K562 (cell line): ENCODE measurements around the gene UNC119B. TPM values are rescaled to one million over a fixed set of nuclear protein-coding genes. Genes with fewer than 3 reads are reported as not detected.

Source experiments
- ATAC-seq: fragments of 200-7000 bp; cut with Tn5 transposase; 3 replicates; pipeline ENCODE4 v1.9.1; 2020; ENCODE audit warnings: moderate library complexity
- BruUV-seq: library from RNA; stranded (reverse); fragments of 400-500 nt; replicated peaks from 2 replicates; lab custom pipeline; 2021; lab: Mats Ljungman, UMichigan
- CTCF ChIA-PET: fragments of 300-600 bp; formaldehyde crosslinking; extraction: SDS; loops from one replicate; lab custom pipeline; 2021; ENCODE audit warnings: low intra/inter-chr PET ratio; lab: Yijun Ruan, JAX
- POLR2A ChIA-PET: fragments of 300-600, 350-650 bp; sonication (Branson Sonifier 250); formaldehyde crosslinking; extraction: SDS; loops from one replicate; lab custom pipeline; 2021; ENCODE audit warnings: antibody characterized with exemption, inconsistent platforms; lab: Yijun Ruan, JAX
- DNase-seq, 4 experiments: peaks; one replicate each; pipeline versions ENCODE4 v3.0.0 to v3.0.0-alpha.2; 2011 to 2018; ENCODE audit warnings: low spot score in 3 of 4, mixed read lengths in 3 of 4; ENCODE audit errors: extremely low read depth in 1 of 4
- FAIRE-seq: peaks from 2 replicates; lab custom pipeline; 2011; peaks lifted over from hg19 to GRCh38; lab: Jason Lieb, UNC
- H2AFZ ChIP-seq: 2 replicates; pipeline ENCODE4 v1.6.0; 2011; ENCODE audit warnings: low read depth, low read length, control low read depth, inconsistent platforms
- H3K27ac ChIP-seq: fragments of 200-600 bp; 3 replicates; pipeline ENCODE4 v1.8.0; 2011; ENCODE audit warnings: low read depth, mild to moderate bottlenecking, control low read depth, inconsistent platforms, low read length, moderate library complexity, mixed read lengths; ENCODE audit errors: extremely low read depth
- H3K27me3 ChIP-seq, 2 experiments: fragments of 300-600 bp in 1 of 2; 2 replicates in 1 of 2; 3 replicates in 1 of 2; pipeline versions ENCODE4 v1.6.0 to v1.8.0; 2011; ENCODE audit warnings: inconsistent platforms in 2 of 2, low read length in 2 of 2, mild to moderate bottlenecking in 1 of 2, mixed read lengths in 1 of 2, moderate library complexity in 1 of 2; ENCODE audit not compliant: control insufficient read depth in 2 of 2, insufficient read depth in 2 of 2
- H3K36me3 ChIP-seq: fragments of 300-600 bp; 3 replicates; pipeline ENCODE4 v1.8.0; 2011; ENCODE audit warnings: mild to moderate bottlenecking, low read length, inconsistent platforms; ENCODE audit not compliant: control insufficient read depth, insufficient read depth
- H3K4me1 ChIP-seq, 2 experiments: fragments of 200-600 bp in 1 of 2; replicated peaks in 1 of 2; 2 replicates in 1 of 2; 3 replicates in 1 of 2; pipeline versions ENCODE4 v1.5.1 to v1.8.0; 2011; ENCODE audit warnings: inconsistent platforms in 2 of 2, low read length in 2 of 2, mild to moderate bottlenecking in 1 of 2, mixed read lengths in 1 of 2, moderate library complexity in 1 of 2; ENCODE audit not compliant: control insufficient read depth in 2 of 2, insufficient read depth in 2 of 2
- H3K4me2 ChIP-seq: 2 replicates; pipeline ENCODE4 v1.6.1; 2011; ENCODE audit warnings: low read length, control low read depth, inconsistent platforms, mixed read lengths; ENCODE audit not compliant: insufficient read depth
- H3K4me3 ChIP-seq: fragments of 200-600 bp; sonication (generic), shearing (Covaris generic); 2 replicates; pipeline ENCODE4 v1.5.1; 2016; ENCODE audit warnings: control low read depth, inconsistent platforms
- H3K79me2 ChIP-seq: fragments of 200-600 bp; 3 replicates; pipeline ENCODE4 v1.8.0; 2011; ENCODE audit warnings: low read length, inconsistent platforms; ENCODE audit not compliant: control insufficient read depth, insufficient read depth
- H3K9ac ChIP-seq, 2 experiments: 2 replicates each; pipeline versions ENCODE4 v1.6.0 to v1.6.1; 2011; ENCODE audit warnings: low read depth in 2 of 2, low read length in 2 of 2, control low read depth in 1 of 2, inconsistent platforms in 1 of 2, mild to moderate bottlenecking in 1 of 2, mixed read lengths in 1 of 2; ENCODE audit not compliant: insufficient read depth in 1 of 2
- H3K9me1 ChIP-seq: one replicate; pipeline ENCODE4 v1.6.0; 2011; ENCODE audit warnings: inconsistent platforms, mild to moderate bottlenecking, low read length, moderate library complexity; ENCODE audit not compliant: control insufficient read depth, insufficient read depth
- H3K9me3 ChIP-seq: replicated peaks from 2 replicates; pipeline ENCODE4 v1.5.1; 2011; ENCODE audit warnings: low read depth, low read length, inconsistent platforms; ENCODE audit not compliant: control insufficient read depth, insufficient read depth
- H4K20me1 ChIP-seq: replicated peaks from 2 replicates; pipeline ENCODE4 v1.6.1; 2011; ENCODE audit warnings: low read length, inconsistent platforms, mixed read lengths; ENCODE audit not compliant: control insufficient read depth, insufficient read depth
- ATF4 ChIP-seq: fragments of 450-650 bp; formaldehyde crosslinking; IDR thresholded peaks from 2 replicates; pipeline ENCODE4 v1.4.0; 2022; ENCODE audit warnings: mild to moderate bottlenecking, moderate library complexity
- BMI1 ChIP-seq: fragments of 150-350 bp; IDR thresholded peaks from 2 replicates; pipeline ENCODE4 v1.6.1; 2014; ENCODE audit warnings: low read length
- CBFA2T3 ChIP-seq: fragments of 450-650 bp; IDR thresholded peaks from 2 replicates; pipeline ENCODE4 v1.6.1; 2017
- CBX2 ChIP-seq: fragments of 200-600 bp; sonication (generic); IDR thresholded peaks from one replicate; pipeline ENCODE4 v1.6.1; 2012; ENCODE audit warnings: mild to moderate bottlenecking, low read length, inconsistent platforms; ENCODE audit not compliant: insufficient read depth, poor library complexity, severe bottlenecking
- CBX3 ChIP-seq, 2 experiments: IDR thresholded peaks; 1 replicate in 1 of 2; 2 replicates in 1 of 2; pipeline ENCODE4 v1.6.1; 2012; ENCODE audit warnings: inconsistent platforms in 2 of 2, low read length in 2 of 2, borderline replicate concordance in 1 of 2, control low read depth in 1 of 2
- CGGBP1 ChIP-seq: fragments of 250-450 bp; sonication (Bioruptor Pico); IDR thresholded peaks from 2 replicates; pipeline ENCODE4 v1.9.0; 2021; ENCODE audit warnings: mild to moderate bottlenecking
- FOXJ2 ChIP-seq: fragments of 200-800 bp; sonication (Bioruptor generic); IDR thresholded peaks from 2 replicates; pipeline ENCODE4 v1.6.1; 2016; ENCODE audit warnings: missing genetic modification characterization, missing compliant biosample characterization
- FOXP4 ChIP-seq: sonication (generic); formaldehyde crosslinking; IDR thresholded peaks from 2 replicates; pipeline ENCODE4 v1.8.0; 2022; ENCODE audit warnings: mild to moderate bottlenecking, missing genetic modification reagents, borderline replicate concordance
- GATA2 ChIP-seq: sonication (generic); formaldehyde crosslinking; IDR thresholded peaks from 2 replicates; pipeline ENCODE4 v1.4.0; 2020; ENCODE audit warnings: mild to moderate bottlenecking, missing genetic modification reagents
- PCBP2 ChIP-seq: fragments of 200-400 bp; formaldehyde crosslinking; IDR thresholded peaks from 2 replicates; pipeline ENCODE4 v1.6.1; 2018; ENCODE audit warnings: low read length, low read depth, mild to moderate bottlenecking, moderate library complexity; ENCODE audit not compliant: poor library complexity, severe bottlenecking
- SAFB2 ChIP-seq: fragments of 200-400 bp; formaldehyde crosslinking; IDR thresholded peaks from 2 replicates; pipeline ENCODE4 v1.6.1; 2018; ENCODE audit warnings: borderline replicate concordance, low read length, low read depth, moderate library complexity; ENCODE audit not compliant: severe bottlenecking
- TCF3 ChIP-seq: sonication (generic); formaldehyde crosslinking; IDR thresholded peaks from 2 replicates; pipeline ENCODE4 v1.4.0; 2020; ENCODE audit warnings: mild to moderate bottlenecking, missing genetic modification reagents
- ZEB2 ChIP-seq: fragments of 450-650 bp; IDR thresholded peaks from 2 replicates; pipeline ENCODE4 v1.6.1; 2016
- ZNF175 ChIP-seq: fragments of 200-800 bp; sonication (Bioruptor generic); IDR thresholded peaks from 2 replicates; pipeline ENCODE4 v1.6.1; 2016; ENCODE audit warnings: low read depth, mild to moderate bottlenecking, missing genetic modification characterization, missing compliant biosample characterization
- ZNF232 ChIP-seq: sonication (generic); formaldehyde crosslinking; IDR thresholded peaks from 2 replicates; pipeline ENCODE4 v1.8.0; 2022; ENCODE audit warnings: mild to moderate bottlenecking, missing genetic modification reagents
- ZNF408 ChIP-seq: fragments of 250-450 bp; sonication (Bioruptor Pico); IDR thresholded peaks from 2 replicates; pipeline ENCODE4 v1.4.0; 2020; ENCODE audit warnings: low read depth, mild to moderate bottlenecking, moderate library complexity
- ZNF445 ChIP-seq: fragments of 250-450 bp; sonication (Bioruptor Pico); IDR thresholded peaks from 2 replicates; pipeline ENCODE4 v1.4.0; 2020; ENCODE audit warnings: low read depth, mild to moderate bottlenecking, moderate library complexity
- ZNF76 ChIP-seq: fragments of 250-450 bp; sonication (Bioruptor Pico); IDR thresholded peaks from 2 replicates; pipeline ENCODE4 v1.4.0; 2020; ENCODE audit warnings: mild to moderate bottlenecking, moderate library complexity, borderline replicate concordance
- ZNF764 ChIP-seq: fragments of 250-450 bp; sonication (Bioruptor Pico); IDR thresholded peaks from 2 replicates; pipeline ENCODE4 v1.4.0; 2020; ENCODE audit warnings: low read depth, mild to moderate bottlenecking, moderate library complexity
- ZSCAN32 ChIP-seq: fragments of 450-650 bp; formaldehyde crosslinking; IDR thresholded peaks from 2 replicates; pipeline ENCODE4 v1.4.0; 2020; ENCODE audit warnings: mild to moderate bottlenecking, moderate library complexity
- WGBS: fragments of 100-300 bp; shearing (Covaris generic); methylation state at CpG from one replicate; pipeline ENCODE4 v1.1.6; 2016; ENCODE audit warnings: low coverage, mixed read lengths; ENCODE audit not compliant: insufficient coverage; ENCODE audit errors: missing lambda C conversion rate; 5-methylcytosine and 5-hydroxymethylcytosine counted together
- in situ Hi-C: fragments of 300-500 bp; cut with MboI; formaldehyde crosslinking; loops from 4 replicates; pipeline ENCODE4 v1.15.0; 2018; ENCODE audit warnings: inconsistent platforms, mixed read lengths
- intact Hi-C: fragments of 100-400 bp; cut with micrococcal nuclease; formaldehyde crosslinking; loops from 2 replicates; pipeline ENCODE4 v1.14.2; 2022
- polyA plus RNA-seq, 8 experiments: library from polyadenylated mRNA; depleted of rRNA in 4 of 8; stranded (reverse) in 5 of 8; unstranded in 3 of 8; fragments of >200 nt; fragmentation: Nextera tagmentation in 2 of 8; fragmentation: Illumina TruSeq in 1 of 8; extraction: Ambion mirVana in 2 of 8; extraction: Trizol in 1 of 8; gene quantifications; 2 replicates each; pipeline versions ENCODE4 v1.2.1 to v1.2.3, GENCODE V29; 2011 to 2014; ENCODE audit warnings: inconsistent platforms in 1 of 8, missing spikeins in 1 of 8
- total RNA-seq, 7 experiments: library from RNA; depleted of rRNA in 6 of 7; stranded (reverse); fragments of >200 nt in 6 of 7; fragmentation: Illumina TruSeq in 2 of 7; extraction: Trizol in 2 of 7; gene quantifications; 2 replicates each; pipeline versions ENCODE4 v1.2.1 to v1.2.3, GENCODE V29; 2011 to 2021; ENCODE audit warnings: low replicate concordance in 1 of 7

UNC119B gene
- total and polyA plus RNA-seq, 9 of the 15 experiments (the other 6 are each of a cell fraction or from before 2014, with no cell fraction given): 4.0 to 34.5 (median 15.1) TPM

GRCh38 chr12:120720987-120721801, 10.9 kb downstream of the UNC119B start:
- POLR2A ChIA-PET: interaction anchor here (0.5 to 2.4 kb wide), 11 partner anchors 9 to 520 kb away, joined by 3 to 22 read pairs (median 3); partner anchors contain the start of genes RNU4-1, RNU4-2, RPLP0 and UNC119B
- H3K4me3 ChIP-seq: no peak overlapping the region
- no peak overlapping the region for H2AFZ ChIP-seq
- WGBS: 71% methylated on average over 10 of the region's 10 CpGs
- H3K27me3 ChIP-seq: no peaks in the 10 kb centered on the region
- H4K20me1 ChIP-seq: peaks cover 8% of the 10 kb centered on the region; the same call in 1 of the 2 replicates
- peak overlapping the region in 1 of 2 experiments; percentile 53; a peak in 1 of 4 replicates for H3K9ac ChIP-seq
- no peaks in the 10 kb centered on the region for H3K9me3 ChIP-seq
- in situ Hi-C loops (no loop called here), intact Hi-C loops (no loop called here)
- H3K4me2 ChIP-seq: no peak overlapping the region; the same call in 1 of the 2 replicates
- no peak for ATAC-seq
- peak overlapping the region; percentile 58; the same call in 2 of the 3 replicates for H3K27ac ChIP-seq
- no peaks in the 10 kb centered on the region for H3K9me1 ChIP-seq
- FAIRE-seq: no peak
- peaks cover 70% of the 10 kb centered on the region for H3K36me3 ChIP-seq
- DNase-seq: no peak
- no TSS peak for BruUV-seq
- H3K79me2 ChIP-seq: peaks cover 5% of the 10 kb centered on the region
- CTCF ChIA-PET: no interaction called here
- peaks cover 36 to 38% of the 10 kb centered on the region in 2 experiments; a peak in 4 of 5 replicates for H3K4me1 ChIP-seq
- TF ChIP-seq CBX2: no peak
- no peak for TF ChIP-seq CBX3 (IDR thresholded peaks at IDR 0.05; ENCODE audit: borderline replicate concordance in 1 of 2, low read length in 2 of 2)
- no peak for TF ChIP-seq SAFB2
- TF ChIP-seq ZSCAN32 (CRISPR knock-in tag): no peak
- no peak for TF ChIP-seq ZNF175 (CRISPR knock-in tag)
- no peak for TF ChIP-seq ZNF445
- no peak for TF ChIP-seq FOXP4
- no peak for TF ChIP-seq ZNF764
- TF ChIP-seq BMI1: no peak
- TF ChIP-seq FOXJ2: no peak
- no peak for TF ChIP-seq TCF3
- TF ChIP-seq CGGBP1 (CRISPR knock-in tag): no peak
- TF ChIP-seq ATF4 (CRISPR knock-in tag): no peak
- TF ChIP-seq GATA2 (CRISPR knock-in tag): 0 out of 2 replicates have a peak, but pooled peaks have one; percentile 9
- TF ChIP-seq ZEB2: no peak
- no peak for TF ChIP-seq ZNF408
- no peak for TF ChIP-seq PCBP2
- TF ChIP-seq ZNF232 (CRISPR knock-in tag): no peak
- TF ChIP-seq ZNF76 (CRISPR knock-in tag): no peak
- TF ChIP-seq CBFA2T3: no peak
